ENCODE data around the gene TMEM120A. TPM values are rescaled to one million over a fixed set of nuclear protein-coding genes. Genes with fewer than 3 reads are reported as not detected.
"Not testable (repeated sequence)": the region's sequence is repeated elsewhere in the genome, so short reads cannot be mapped to it uniquely, and the experiment has no call there.

TMEM120A gene
- total RNA-seq, 1 experiment from 2014 or later = 17.9 TPM

- no peak overlapping the region for H3K4me2 ChIP-seq (ENCODE audit: low read length)
- peaks cover 10% of the 10 kb centered on the region for H3K36me3 ChIP-seq (ENCODE audit: low read depth, low read length)
- H2AFZ ChIP-seq (ENCODE audit: low read length) = no peak overlapping the region
- BruUV-seq (replicated peaks) = no TSS peak
- no peaks in the 10 kb centered on the region for H3K9me2 ChIP-seq (replicated peaks; ENCODE audit: low read length)
- ChIA-PET CTCF (no interaction called here), POLR2A (ENCODE audit: unreplicated experiment) (no interaction called here)
- H3K27me3 ChIP-seq (ENCODE audit: low read length) = no peaks in the 10 kb centered on the region
- H3K4me1 ChIP-seq (ENCODE audit: insufficient read depth, low read length) = no peaks in the 10 kb centered on the region
- no peak overlapping the region for H3K4me3 ChIP-seq (ENCODE audit: low read length)
- H3K9me3 ChIP-seq (ENCODE audit: low read length) = no peaks in the 10 kb centered on the region
- no peak overlapping the region for H3K9ac ChIP-seq (ENCODE audit: low read length)
- ATAC-seq (no peak), DNase-seq (no peak)
- no peaks in the 10 kb centered on the region for H3K79me2 ChIP-seq (ENCODE audit: low read length)
- TF ChIP-seq EZH2 (IDR thresholded peaks at IDR 0.05; ENCODE audit: low read length, unreplicated experiment) (no peak), EZH2phosphoT487 (IDR thresholded peaks at IDR 0.05; ENCODE audit: borderline replicate concordance, low read length) (no peak)
- TF ChIP-seq, protein P1, sequence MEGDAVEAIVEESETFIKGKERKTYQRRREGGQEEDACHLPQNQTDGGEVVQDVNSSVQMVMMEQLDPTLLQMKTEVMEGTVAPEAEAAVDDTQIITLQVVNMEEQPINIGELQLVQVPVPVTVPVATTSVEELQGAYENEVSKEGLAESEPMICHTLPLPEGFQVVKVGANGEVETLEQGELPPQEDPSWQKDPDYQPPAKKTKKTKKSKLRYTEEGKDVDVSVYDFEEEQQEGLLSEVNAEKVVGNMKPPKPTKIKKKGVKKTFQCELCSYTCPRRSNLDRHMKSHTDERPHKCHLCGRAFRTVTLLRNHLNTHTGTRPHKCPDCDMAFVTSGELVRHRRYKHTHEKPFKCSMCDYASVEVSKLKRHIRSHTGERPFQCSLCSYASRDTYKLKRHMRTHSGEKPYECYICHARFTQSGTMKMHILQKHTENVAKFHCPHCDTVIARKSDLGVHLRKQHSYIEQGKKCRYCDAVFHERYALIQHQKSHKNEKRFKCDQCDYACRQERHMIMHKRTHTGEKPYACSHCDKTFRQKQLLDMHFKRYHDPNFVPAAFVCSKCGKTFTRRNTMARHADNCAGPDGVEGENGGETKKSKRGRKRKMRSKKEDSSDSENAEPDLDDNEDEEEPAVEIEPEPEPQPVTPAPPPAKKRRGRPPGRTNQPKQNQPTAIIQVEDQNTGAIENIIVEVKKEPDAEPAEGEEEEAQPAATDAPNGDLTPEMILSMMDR (conservative IDR thresholded peaks at IDR 0.05; ENCODE audit: low read depth, low read length) = no peak
- intact Hi-C loops (cut with micrococcal nuclease) = no loop called here
- no peak overlapping the region for H3K27ac ChIP-seq (ENCODE audit: low read length)
- no peaks in the 10 kb centered on the region for H4K20me1 ChIP-seq (ENCODE audit: low read length)
- no peaks in the 10 kb centered on the region for H3F3A ChIP-seq (ENCODE audit: low read length, unreplicated experiment)
Observed at GRCh38 chr7:76022026-76022780, 27.8 kb upstream of the TMEM120A start.

DNA sequence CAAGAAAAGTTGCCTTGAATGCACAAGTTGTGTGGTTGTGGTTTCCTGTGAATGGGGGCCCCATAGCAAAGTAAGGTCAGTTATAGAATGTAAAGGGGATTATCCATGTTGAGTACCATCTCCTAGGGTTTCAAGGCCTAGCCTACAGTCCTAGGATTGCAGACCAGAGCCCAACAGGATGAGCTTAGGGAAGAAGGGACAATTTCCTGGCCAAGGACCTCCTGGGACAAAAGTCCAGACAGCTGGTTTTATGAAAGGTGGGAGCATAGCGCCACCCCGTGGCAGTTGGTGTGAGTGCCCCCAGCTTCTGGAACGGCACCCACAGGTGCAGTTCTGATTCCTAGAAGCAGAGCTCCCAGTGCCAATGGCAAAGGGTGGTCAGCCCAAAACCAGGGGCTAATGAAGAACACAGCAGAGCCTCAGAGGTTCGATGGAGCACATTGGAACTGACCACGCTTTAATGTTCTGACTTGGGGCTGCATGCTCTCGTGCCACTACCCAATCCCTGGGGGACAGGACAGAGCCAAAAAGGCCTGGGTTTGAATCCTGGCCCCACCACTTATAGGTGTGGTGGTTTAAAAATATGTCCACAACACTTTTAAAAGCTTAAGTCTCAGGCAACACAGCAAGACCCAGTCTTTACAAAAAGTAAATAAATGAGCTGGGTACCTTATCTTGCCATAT lies 25.8 kb upstream of the TMEM120A start:
- no peaks in the 10 kb centered on the region for H3K79me2 ChIP-seq (ENCODE audit: low read length)
- H3K27ac ChIP-seq (ENCODE audit: low read length) = no peak overlapping the region
- H3K36me3 ChIP-seq (ENCODE audit: low read depth, low read length) = peaks cover 10% of the 10 kb centered on the region
- H3K4me2 ChIP-seq (ENCODE audit: low read length) = no peak overlapping the region
- H3K4me1 ChIP-seq (ENCODE audit: insufficient read depth, low read length) = no peaks in the 10 kb centered on the region
- no peaks in the 10 kb centered on the region for H4K20me1 ChIP-seq (ENCODE audit: low read length)
- H3F3A ChIP-seq (ENCODE audit: low read length, unreplicated experiment) = no peaks in the 10 kb centered on the region
- CTCF ChIA-PET = interaction anchor here (0.5 to 1.4 kb wide), 5 partner anchors 106 to 258 kb away, joined by 3 to 4 read pairs (median 4); no protein-coding TSS in a partner anchor
- no peak for TF ChIP-seq EZH2phosphoT487 (IDR thresholded peaks at IDR 0.05; ENCODE audit: borderline replicate concordance, low read length)
- TF ChIP-seq, protein P1 (conservative IDR thresholded peaks at IDR 0.05; ENCODE audit: low read depth, low read length) = peak; percentile 92
- H3K9me2 ChIP-seq (replicated peaks; ENCODE audit: low read length) = no peaks in the 10 kb centered on the region
- no peak overlapping the region for H3K4me3 ChIP-seq (ENCODE audit: low read length)
- ATAC-seq = peak; percentile 74
- no TSS peak for BruUV-seq (replicated peaks)
- no peak overlapping the region for H2AFZ ChIP-seq (ENCODE audit: low read length)
- H3K9ac ChIP-seq (ENCODE audit: low read length) = no peak overlapping the region
- no peaks in the 10 kb centered on the region for H3K9me3 ChIP-seq (ENCODE audit: low read length)
- peak; percentile 71 for DNase-seq
- H3K27me3 ChIP-seq (ENCODE audit: low read length) = no peaks in the 10 kb centered on the region
- intact Hi-C loops (cut with micrococcal nuclease) = loop anchor here (1.0 kb wide), 1 partner anchor 154 kb away; no protein-coding TSS in a partner anchor
- POLR2A ChIA-PET (ENCODE audit: unreplicated experiment) = interaction anchor here (0.7 kb wide), 1 partner anchor 289 kb away, joined by 3 read pairs; no protein-coding TSS in a partner anchor

DNA sequence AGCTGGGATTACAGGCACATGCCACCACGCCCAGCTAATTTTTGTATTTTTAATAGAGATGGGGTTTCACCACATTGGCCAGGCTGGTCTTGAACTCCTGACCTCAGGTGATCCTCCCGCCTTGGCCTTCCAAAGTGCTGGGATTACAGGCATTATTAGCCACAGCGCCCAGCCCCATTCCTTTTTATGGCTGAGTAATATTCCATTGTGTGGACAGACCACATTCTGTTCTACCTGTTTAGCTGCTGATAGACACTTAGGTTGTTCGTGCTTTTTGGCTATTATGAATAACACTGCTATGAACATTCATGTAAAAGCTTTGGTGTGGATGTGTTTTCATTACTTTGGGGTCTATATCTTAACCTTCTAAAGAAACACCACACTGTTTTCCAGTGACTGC lies 24.1 kb upstream of the TMEM120A start:
- DNase-seq; CTCF ChIA-PET; H3K9ac ChIP-seq (ENCODE audit: low read length); H3K27ac ChIP-seq (ENCODE audit: low read length); H3K4me1 ChIP-seq (ENCODE audit: insufficient read depth, low read length); H3F3A ChIP-seq (ENCODE audit: low read length, unreplicated experiment); H3K4me2 ChIP-seq (ENCODE audit: low read length); H4K20me1 ChIP-seq (ENCODE audit: low read length); H3K9me2 ChIP-seq (replicated peaks; ENCODE audit: low read length); H2AFZ ChIP-seq (ENCODE audit: low read length); intact Hi-C loops (cut with micrococcal nuclease); BruUV-seq (replicated peaks); ATAC-seq; POLR2A ChIA-PET (ENCODE audit: unreplicated experiment); H3K79me2 ChIP-seq (ENCODE audit: low read length); H3K27me3 ChIP-seq (ENCODE audit: low read length); H3K36me3 ChIP-seq (ENCODE audit: low read depth, low read length); H3K4me3 ChIP-seq (ENCODE audit: low read length); H3K9me3 ChIP-seq (ENCODE audit: low read length): not testable (repeated sequence)

All from PC-3 (cell line).